Stimulated activated CD4-positive, alpha-beta T cell treated with anti-CD3 and anti-CD28 coated beads, Interleukin-15, amount 100 ng/mL, for 24 hours (primary cell): ENCODE results near the gene RAD51B.

Experiments
- DNase-seq: peaks from one replicate; pipeline ENCODE4 v3.0.0-alpha.2; 2020

RAD51B gene

GRCh38 chr14:68592948-68593556 is 773.5 kb downstream of the RAD51B start:
- no peak for DNase-seq

- DNase-seq, result no peak
Measured at GRCh38 chr14:68593806-68594536, 774.4 kb downstream of the RAD51B start.

GRCh38 chr14:68594737-68595380 is 775.3 kb downstream of the RAD51B start:
- DNase-seq, result no peak

- DNase-seq, result no peak
Measured at GRCh38 chr14:68596211-68596610, 776.6 kb downstream of the RAD51B start.

GRCh38 chr14:68596701-68597100 is 777.1 kb downstream of the RAD51B start:
- no peak for DNase-seq

GRCh38 chr14:68598089-68598488 is 778.5 kb downstream of the RAD51B start:
- no peak for DNase-seq

- DNase-seq, result no peak
Measured at GRCh38 chr14:68598621-68599447, 779.3 kb downstream of the RAD51B start.

GRCh38 chr14:68599896-68600610 is 780.5 kb downstream of the RAD51B start:
- DNase-seq, result no peak

GRCh38 chr14:68602507-68602906 is 782.9 kb downstream of the RAD51B start:
- DNase-seq, result no peak

- no peak for DNase-seq
Measured at GRCh38 chr14:68603533-68604360, 784.2 kb downstream of the RAD51B start.

GRCh38 chr14:68604361-68604730 is 784.8 kb downstream of the RAD51B start:
- no peak for DNase-seq

- no peak for DNase-seq
Measured at GRCh38 chr14:68604822-68605221, 785.2 kb downstream of the RAD51B start.

- no peak for DNase-seq
Measured at GRCh38 chr14:68606176-68606575, 786.6 kb downstream of the RAD51B start.

GRCh38 chr14:68606644-68607043 is 787.1 kb downstream of the RAD51B start:
- no peak for DNase-seq

GRCh38 chr14:68607081-68607866 is 787.7 kb downstream of the RAD51B start:
- no peak for DNase-seq

GRCh38 chr14:68607867-68608573 is 788.4 kb downstream of the RAD51B start:
- DNase-seq, result no peak

GRCh38 chr14:68608574-68608962 is 789.0 kb downstream of the RAD51B start:
- no peak for DNase-seq

GRCh38 chr14:68609012-68609411 is 789.4 kb downstream of the RAD51B start:
- no peak for DNase-seq

- no peak for DNase-seq
Measured at GRCh38 chr14:68610251-68610793, 790.7 kb downstream of the RAD51B start.

- no peak for DNase-seq
Measured at GRCh38 chr14:68611599-68611998, 792.0 kb downstream of the RAD51B start.
